ACC112 (cell line): ENCODE data around the gene JMJD1C.

Experiments
- H2AFZ ChIP-seq: fragments of 200-600 bp; sonication (generic); one replicate; pipeline ENCODE4 v1.6.0; 2017; ENCODE audit warnings: antibody characterized with exemption, low read length; ENCODE audit not compliant: unreplicated experiment
- H3K27ac ChIP-seq: fragments of 200-600 bp; sonication (generic); 2 replicates; pipeline ENCODE4 v1.5.1; 2014; ENCODE audit warnings: low read depth, mild to moderate bottlenecking, antibody characterized with exemption, low read length, moderate library complexity
- H3K27me3 ChIP-seq: fragments of 200-600 bp; sonication (generic); 2 replicates; pipeline ENCODE4 v1.6.1; 2014; ENCODE audit warnings: mild to moderate bottlenecking, antibody characterized with exemption, low read length, moderate library complexity, mixed read lengths; ENCODE audit not compliant: insufficient read depth
- H3K36me3 ChIP-seq: fragments of 200-600 bp; sonication (generic); 2 replicates; pipeline ENCODE4 v1.6.1; 2016; ENCODE audit warnings: mild to moderate bottlenecking, antibody characterized with exemption, low read length, moderate library complexity, mixed read lengths; ENCODE audit not compliant: insufficient read depth
- H3K4me1 ChIP-seq: fragments of 200-600 bp; sonication (generic); one replicate; pipeline ENCODE4 v1.6.1; 2016; ENCODE audit warnings: low read length, mixed read lengths; ENCODE audit not compliant: insufficient read depth, unreplicated experiment, control insufficient read depth
- H3K4me3 ChIP-seq: fragments of 200-600 bp; sonication (generic); 2 replicates; pipeline ENCODE4 v1.5.1; 2014; ENCODE audit warnings: mild to moderate bottlenecking, low read depth, low read length
- H3K79me2 ChIP-seq: fragments of 200-600 bp; sonication (generic); one replicate; pipeline ENCODE4 v1.6.0; 2016; ENCODE audit warnings: low read length; ENCODE audit not compliant: control insufficient read depth, unreplicated experiment, insufficient read depth

Gene JMJD1C

GRCh38 chr10:63478564-63478963 lies 12.8 kb upstream of the JMJD1C start:
- Histone ChIP-seq H3K4me3 (no peak overlapping the region), H3K27ac (no peak overlapping the region), H3K4me1 (peaks cover 3% of the 10 kb centered on the region), H3K27me3 (no peaks in the 10 kb centered on the region), H3K79me2 (peaks cover 73% of the 10 kb centered on the region), H2AFZ (no peak overlapping the region), H3K36me3 (peaks cover 3% of the 10 kb centered on the region; the same call in 1 of the 2 replicates)

- H2AFZ ChIP-seq, result no peak overlapping the region
- no peak overlapping the region for H3K27ac ChIP-seq
- H3K36me3 ChIP-seq, result peaks cover 3% of the 10 kb centered on the region; the same call in 1 of the 2 replicates
- H3K27me3 ChIP-seq, result no peaks in the 10 kb centered on the region
- peaks cover 3% of the 10 kb centered on the region for H3K4me1 ChIP-seq
- H3K4me3 ChIP-seq, result no peak overlapping the region
- peaks cover 67% of the 10 kb centered on the region for H3K79me2 ChIP-seq
These were observed 12.2 kb upstream of the JMJD1C start for GRCh38 chr10:63477927-63478326.

- peaks cover 63% of the 10 kb centered on the region for H3K79me2 ChIP-seq
These were observed 8.7 kb upstream of the JMJD1C start for GRCh38 chr10:63474488-63474887.

GRCh38 chr10:63470928-63471327 lies 5.2 kb upstream of the JMJD1C start:
- H3K79me2 ChIP-seq, result peaks cover 73% of the 10 kb centered on the region
- H2AFZ ChIP-seq, result no peak overlapping the region
- no peaks in the 10 kb centered on the region for H3K36me3 ChIP-seq
- no peak overlapping the region for H3K4me3 ChIP-seq
- no peak overlapping the region for H3K27ac ChIP-seq
- H3K27me3 ChIP-seq, result no peaks in the 10 kb centered on the region
- peaks cover 13% of the 10 kb centered on the region for H3K4me1 ChIP-seq

More at GRCh38 chr10:63474488-63474887, 8.7 kb upstream of the JMJD1C start:
- Histone ChIP-seq H3K27me3 (no peaks in the 10 kb centered on the region), H3K4me3 (no peak overlapping the region), H3K27ac (no peak overlapping the region), H3K36me3 (peaks cover 3% of the 10 kb centered on the region; the same call in 1 of the 2 replicates), H3K4me1 (no peaks in the 10 kb centered on the region), H2AFZ (no peak overlapping the region)

- Histone ChIP-seq H3K79me2 (peaks cover 70% of the 10 kb centered on the region), H3K4me3 (no peak overlapping the region), H3K27ac (no peak overlapping the region)
These were observed 3.2 kb upstream of the JMJD1C start for GRCh38 chr10:63468947-63469346.

GRCh38 chr10:63467841-63468240 lies 2.1 kb upstream of the JMJD1C start:
- Histone ChIP-seq H3K4me1 (peaks cover 13% of the 10 kb centered on the region), H3K79me2 (peaks cover 79% of the 10 kb centered on the region), H3K36me3 (no peaks in the 10 kb centered on the region), H2AFZ (no peak overlapping the region), H3K27ac (peak overlapping the region; percentile 4; the same call in 1 of the 2 replicates), H3K4me3 (no peak overlapping the region), H3K27me3 (no peaks in the 10 kb centered on the region)

More at GRCh38 chr10:63468947-63469346, 3.2 kb upstream of the JMJD1C start:
- H3K27me3 ChIP-seq, result no peaks in the 10 kb centered on the region
- H3K4me1 ChIP-seq, result peaks cover 13% of the 10 kb centered on the region
- H2AFZ ChIP-seq, result no peak overlapping the region
- H3K36me3 ChIP-seq, result no peaks in the 10 kb centered on the region

GRCh38 chr10:63466144-63466935 lies 563 bp upstream of the JMJD1C start:
- Histone ChIP-seq H2AFZ (peak overlapping the region; percentile 17), H3K36me3 (no peaks in the 10 kb centered on the region), H3K4me1 (peaks cover 13% of the 10 kb centered on the region), H3K27me3 (no peaks in the 10 kb centered on the region), H3K4me3 (peak overlapping the region; percentile 91), H3K27ac (peak overlapping the region; percentile 71), H3K79me2 (peaks cover 88% of the 10 kb centered on the region)

GRCh38 chr10:63464402-63465292 lies 1.1 kb downstream of the JMJD1C start:
- peak overlapping the region; percentile 91 for H3K4me3 ChIP-seq
- peaks cover 13% of the 10 kb centered on the region for H3K4me1 ChIP-seq
- peak overlapping the region; percentile 71 for H3K27ac ChIP-seq
- H3K79me2 ChIP-seq, result peaks cover 87% of the 10 kb centered on the region
- no peak overlapping the region for H2AFZ ChIP-seq
- H3K36me3 ChIP-seq, result no peaks in the 10 kb centered on the region
- H3K27me3 ChIP-seq, result no peaks in the 10 kb centered on the region

- H3K27ac ChIP-seq, result no peak overlapping the region
- no peak overlapping the region for H2AFZ ChIP-seq
- H3K36me3 ChIP-seq, result no peaks in the 10 kb centered on the region
- peaks cover 7% of the 10 kb centered on the region for H3K4me1 ChIP-seq
- H3K27me3 ChIP-seq, result no peaks in the 10 kb centered on the region
- H3K79me2 ChIP-seq, result peaks cover 91% of the 10 kb centered on the region
- H3K4me3 ChIP-seq, result no peak overlapping the region
These were observed 3.3 kb downstream of the JMJD1C start for GRCh38 chr10:63462442-63462841.

- Histone ChIP-seq H3K4me1 (peaks cover 25% of the 10 kb centered on the region), H3K27ac (no peak overlapping the region), H3K79me2 (peaks cover 82% of the 10 kb centered on the region), H3K27me3 (no peaks in the 10 kb centered on the region), H2AFZ (no peak overlapping the region), H3K4me3 (no peak overlapping the region), H3K36me3 (no peaks in the 10 kb centered on the region; the same call in 1 of the 2 replicates)
These were observed 7.6 kb downstream of the JMJD1C start for GRCh38 chr10:63458177-63458576.
